K562 (cell line): ENCODE data around the gene LIN28A. TPM values are rescaled to one million over a fixed set of nuclear protein-coding genes. Genes with fewer than 3 reads are reported as not detected.
A peak's percentile ranks its signal among the peaks of the same experiment; 100 is the strongest.

Experiments
- ATAC-seq: fragments of 200-7000 bp; cut with Tn5 transposase; 3 replicates; pipeline ENCODE4 v1.9.1; 2020; ENCODE audit warnings: moderate library complexity
- BruUV-seq: library from RNA; stranded (reverse); fragments of 400-500 nt; replicated peaks from 2 replicates; lab custom pipeline; 2021; lab: Mats Ljungman, UMichigan
- CTCF ChIA-PET: fragments of 300-600 bp; formaldehyde crosslinking; extraction: SDS; loops from one replicate; lab custom pipeline; 2021; ENCODE audit warnings: low intra/inter-chr PET ratio; lab: Yijun Ruan, JAX
- POLR2A ChIA-PET: fragments of 300-600, 350-650 bp; sonication (Branson Sonifier 250); formaldehyde crosslinking; extraction: SDS; loops from one replicate; lab custom pipeline; 2021; ENCODE audit warnings: antibody characterized with exemption, inconsistent platforms; lab: Yijun Ruan, JAX
- DNase-seq, 4 experiments: peaks; one replicate each; pipeline versions ENCODE4 v3.0.0 to v3.0.0-alpha.2; 2011 to 2018; ENCODE audit warnings: low spot score in 3 of 4, mixed read lengths in 3 of 4; ENCODE audit errors: extremely low read depth in 1 of 4
- FAIRE-seq: peaks from 2 replicates; lab custom pipeline; 2011; peaks lifted over from hg19 to GRCh38; lab: Jason Lieb, UNC
- H2AFZ ChIP-seq: 2 replicates; pipeline ENCODE4 v1.6.0; 2011; ENCODE audit warnings: low read depth, low read length, control low read depth, inconsistent platforms
- H3K27ac ChIP-seq: fragments of 200-600 bp; 3 replicates; pipeline ENCODE4 v1.8.0; 2011; ENCODE audit warnings: low read depth, mild to moderate bottlenecking, control low read depth, inconsistent platforms, low read length, moderate library complexity, mixed read lengths; ENCODE audit errors: extremely low read depth
- H3K27me3 ChIP-seq, 2 experiments: fragments of 300-600 bp in 1 of 2; 2 replicates in 1 of 2; 3 replicates in 1 of 2; pipeline versions ENCODE4 v1.6.0 to v1.8.0; 2011; ENCODE audit warnings: inconsistent platforms in 2 of 2, low read length in 2 of 2, mild to moderate bottlenecking in 1 of 2, mixed read lengths in 1 of 2, moderate library complexity in 1 of 2; ENCODE audit not compliant: control insufficient read depth in 2 of 2, insufficient read depth in 2 of 2
- H3K36me3 ChIP-seq: fragments of 300-600 bp; 3 replicates; pipeline ENCODE4 v1.8.0; 2011; ENCODE audit warnings: mild to moderate bottlenecking, low read length, inconsistent platforms; ENCODE audit not compliant: control insufficient read depth, insufficient read depth
- H3K4me1 ChIP-seq, 2 experiments: fragments of 200-600 bp in 1 of 2; replicated peaks in 1 of 2; 2 replicates in 1 of 2; 3 replicates in 1 of 2; pipeline versions ENCODE4 v1.5.1 to v1.8.0; 2011; ENCODE audit warnings: inconsistent platforms in 2 of 2, low read length in 2 of 2, mild to moderate bottlenecking in 1 of 2, mixed read lengths in 1 of 2, moderate library complexity in 1 of 2; ENCODE audit not compliant: control insufficient read depth in 2 of 2, insufficient read depth in 2 of 2
- H3K4me2 ChIP-seq: 2 replicates; pipeline ENCODE4 v1.6.1; 2011; ENCODE audit warnings: low read length, control low read depth, inconsistent platforms, mixed read lengths; ENCODE audit not compliant: insufficient read depth
- H3K4me3 ChIP-seq: fragments of 200-600 bp; sonication (generic), shearing (Covaris generic); 2 replicates; pipeline ENCODE4 v1.5.1; 2016; ENCODE audit warnings: control low read depth, inconsistent platforms
- H3K79me2 ChIP-seq: fragments of 200-600 bp; 3 replicates; pipeline ENCODE4 v1.8.0; 2011; ENCODE audit warnings: low read length, inconsistent platforms; ENCODE audit not compliant: control insufficient read depth, insufficient read depth
- H3K9ac ChIP-seq, 2 experiments: 2 replicates each; pipeline versions ENCODE4 v1.6.0 to v1.6.1; 2011; ENCODE audit warnings: low read depth in 2 of 2, low read length in 2 of 2, control low read depth in 1 of 2, inconsistent platforms in 1 of 2, mild to moderate bottlenecking in 1 of 2, mixed read lengths in 1 of 2; ENCODE audit not compliant: insufficient read depth in 1 of 2
- H3K9me1 ChIP-seq: one replicate; pipeline ENCODE4 v1.6.0; 2011; ENCODE audit warnings: inconsistent platforms, mild to moderate bottlenecking, low read length, moderate library complexity; ENCODE audit not compliant: control insufficient read depth, insufficient read depth
- H3K9me3 ChIP-seq: replicated peaks from 2 replicates; pipeline ENCODE4 v1.5.1; 2011; ENCODE audit warnings: low read depth, low read length, inconsistent platforms; ENCODE audit not compliant: control insufficient read depth, insufficient read depth
- H4K20me1 ChIP-seq: replicated peaks from 2 replicates; pipeline ENCODE4 v1.6.1; 2011; ENCODE audit warnings: low read length, inconsistent platforms, mixed read lengths; ENCODE audit not compliant: control insufficient read depth, insufficient read depth
- BRCA1 ChIP-seq, 2 experiments: fragments of 450-650 bp in 1 of 2; sonication (generic) in 1 of 2; formaldehyde crosslinking in 1 of 2; IDR thresholded peaks; 2 replicates each; pipeline versions ENCODE4 v1.5.0 to v1.6.1; 2017 to 2020; ENCODE audit warnings: mild to moderate bottlenecking in 1 of 2, missing genetic modification reagents in 1 of 2
- CAMTA2 ChIP-seq: fragments of 250-450 bp; sonication (Bioruptor Pico); conservative IDR thresholded peaks from 2 replicates; pipeline ENCODE4 v1.5.1; 2022
- CBX2 ChIP-seq: fragments of 200-600 bp; sonication (generic); IDR thresholded peaks from one replicate; pipeline ENCODE4 v1.6.1; 2012; ENCODE audit warnings: mild to moderate bottlenecking, low read length, inconsistent platforms; ENCODE audit not compliant: insufficient read depth, poor library complexity, severe bottlenecking
- CC2D1A ChIP-seq: fragments of 450-650 bp; IDR thresholded peaks from 2 replicates; pipeline ENCODE4 v1.6.1; 2017; ENCODE audit warnings: mild to moderate bottlenecking
- HNRNPH1 ChIP-seq: fragments of 200-400 bp; formaldehyde crosslinking; optimal IDR thresholded peaks from 2 replicates; pipeline ENCODE3; 2017; ENCODE audit warnings: low read depth, mild to moderate bottlenecking, low read length, moderate library complexity
- LARP7 ChIP-seq: fragments of 450-650 bp; IDR thresholded peaks from 2 replicates; pipeline ENCODE4 v1.6.1; 2016
- MCM5 ChIP-seq: fragments of 450-650 bp; IDR thresholded peaks from 2 replicates; pipeline ENCODE4 v1.6.1; 2016; ENCODE audit warnings: low read depth
- MEF2A ChIP-seq: IDR thresholded peaks from 2 replicates; pipeline ENCODE4 v1.6.1; 2011; ENCODE audit warnings: low read depth, mild to moderate bottlenecking, low read length, moderate library complexity; ENCODE audit not compliant: control insufficient read depth
- MYNN ChIP-seq, 2 experiments: sonication (generic); formaldehyde crosslinking in 1 of 2; IDR thresholded peaks; 2 replicates each; pipeline versions ENCODE4 v1.5.0 to v1.6.1; 2016 to 2020; ENCODE audit warnings: antibody characterized with exemption in 1 of 2, missing genetic modification reagents in 1 of 2
- PHB ChIP-seq: fragments of 250-450 bp; sonication (Bioruptor Pico); IDR thresholded peaks from 2 replicates; pipeline ENCODE4 v1.5.0; 2021
- RHOXF2B ChIP-seq: fragments of 250-450 bp; sonication (Bioruptor Pico); conservative IDR thresholded peaks from 2 replicates; pipeline ENCODE4 v1.5.1; 2021
- SMC3 ChIP-seq: conservative IDR thresholded peaks from 2 replicates; pipeline ENCODE4 v1.6.1; 2011; ENCODE audit warnings: low read depth, low read length, improper control_type of control experiment; ENCODE audit not compliant: insufficient read depth
- SRSF7 ChIP-seq: fragments of 200-400 bp; formaldehyde crosslinking; optimal IDR thresholded peaks from 2 replicates; pipeline ENCODE3; 2017; ENCODE audit warnings: mild to moderate bottlenecking, low read depth, low read length
- WHSC1 ChIP-seq: IDR thresholded peaks from one replicate; pipeline ENCODE4 v1.6.1; 2012; ENCODE audit warnings: low read length, control low read depth, inconsistent platforms
- ZNF165 ChIP-seq: fragments of 250-450 bp; sonication (Bioruptor Pico); IDR thresholded peaks from 2 replicates; pipeline ENCODE4 v1.4.0; 2020; ENCODE audit warnings: borderline replicate concordance
- ZNF699 ChIP-seq: fragments of 250-450 bp; sonication (Bioruptor Pico); IDR thresholded peaks from 2 replicates; pipeline ENCODE4 v1.8.0; 2021; ENCODE audit warnings: mild to moderate bottlenecking, moderate library complexity; ENCODE audit not compliant: insufficient replicate concordance
- WGBS: fragments of 100-300 bp; shearing (Covaris generic); methylation state at CpG from one replicate; pipeline ENCODE4 v1.1.6; 2016; ENCODE audit warnings: low coverage, mixed read lengths; ENCODE audit not compliant: insufficient coverage; ENCODE audit errors: missing lambda C conversion rate; 5-methylcytosine and 5-hydroxymethylcytosine counted together
- in situ Hi-C: fragments of 300-500 bp; cut with MboI; formaldehyde crosslinking; loops from 4 replicates; pipeline ENCODE4 v1.15.0; 2018; ENCODE audit warnings: inconsistent platforms, mixed read lengths
- intact Hi-C: fragments of 100-400 bp; cut with micrococcal nuclease; formaldehyde crosslinking; loops from 2 replicates; pipeline ENCODE4 v1.14.2; 2022
- polyA plus RNA-seq, 8 experiments: library from polyadenylated mRNA; depleted of rRNA in 4 of 8; stranded (reverse) in 5 of 8; unstranded in 3 of 8; fragments of >200 nt; fragmentation: Nextera tagmentation in 2 of 8; fragmentation: Illumina TruSeq in 1 of 8; extraction: Ambion mirVana in 2 of 8; extraction: Trizol in 1 of 8; gene quantifications; 2 replicates each; pipeline versions ENCODE4 v1.2.1 to v1.2.3, GENCODE V29; 2011 to 2014; ENCODE audit warnings: inconsistent platforms in 1 of 8, missing spikeins in 1 of 8
- total RNA-seq, 7 experiments: library from RNA; depleted of rRNA in 6 of 7; stranded (reverse); fragments of >200 nt in 6 of 7; fragmentation: Illumina TruSeq in 2 of 7; extraction: Trizol in 2 of 7; gene quantifications; 2 replicates each; pipeline versions ENCODE4 v1.2.1 to v1.2.3, GENCODE V29; 2011 to 2021; ENCODE audit warnings: low replicate concordance in 1 of 7
- TF ChIP-seq, protein P1 (sequence below): fragments of 150-350 bp; conservative IDR thresholded peaks from 2 replicates; pipeline ENCODE4 v1.6.1; 2014; ENCODE audit warnings: low read length

The LIN28A gene
- total and polyA plus RNA-seq, 9 of the 15 experiments (the other 6 are each of a cell fraction or from before 2014, with no cell fraction given) = 0.80 to 5.4 (median 3.9) TPM

DNA sequence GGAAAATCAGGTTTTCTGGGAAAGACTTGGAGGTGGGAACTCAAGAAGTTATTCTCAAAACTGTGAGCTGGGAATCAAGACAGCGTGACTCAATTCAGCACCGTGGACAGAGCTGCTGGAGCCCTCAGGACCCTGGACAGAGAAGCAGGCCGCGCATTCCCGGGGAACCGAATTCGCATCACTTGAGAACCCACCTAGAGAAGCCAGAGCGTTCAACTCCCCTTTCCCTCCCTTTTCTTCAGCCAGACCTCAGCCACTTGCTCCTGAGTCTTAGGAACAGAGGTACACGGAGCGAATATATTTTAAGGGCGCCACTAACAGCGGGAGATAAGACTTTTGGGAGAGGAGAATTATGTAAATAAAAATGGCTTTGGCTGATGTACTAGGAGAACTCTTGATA, 2.0 kb upstream of the LIN28A start:
- in situ Hi-C loops = no loop called here
- no peak overlapping the region for H3K4me3 ChIP-seq
- peak; percentile 87 for ATAC-seq
- no peaks in the 10 kb centered on the region for H3K79me2 ChIP-seq
- DNase-seq = peak; percentile 62 to 89 (median 74)
- H3K9me1 ChIP-seq = no peaks in the 10 kb centered on the region
- H3K4me2 ChIP-seq = no peak overlapping the region
- peaks cover 5% of the 10 kb centered on the region; the same call in 1 of the 2 replicates for H4K20me1 ChIP-seq
- peaks cover 4 to 13% of the 10 kb centered on the region in 2 experiments; a peak in 4 of 5 replicates for H3K27me3 ChIP-seq
- no peak overlapping the region for H3K27ac ChIP-seq
- H2AFZ ChIP-seq = no peak overlapping the region
- no peak overlapping the region for H3K9ac ChIP-seq
- POLR2A ChIA-PET = interaction anchor here (0.9 to 1.0 kb wide), 2 partner anchors 8 to 22 kb away, joined by 3 to 7 read pairs; no protein-coding TSS in a partner anchor
- CTCF ChIA-PET = interaction anchor here (0.6 kb wide), 1 partner anchor 484 kb away, joined by 5 read pairs; no protein-coding TSS in a partner anchor
- no peaks in the 10 kb centered on the region for H3K36me3 ChIP-seq
- FAIRE-seq = peak; percentile 89
- intact Hi-C loops = no loop called here
- BruUV-seq = no TSS peak
- peaks cover 12 to 39% of the 10 kb centered on the region in 2 experiments; a peak in 4 of 5 replicates for H3K4me1 ChIP-seq
- WGBS = under 1% methylated on average over 12 of the region's 12 CpGs
- H3K9me3 ChIP-seq = no peaks in the 10 kb centered on the region
- TF ChIP-seq ZNF165 (CRISPR knock-in tag) (peak; percentile 91), CAMTA2 (CRISPR knock-in tag) (no peak), ZNF699 (no peak), MYNN (IDR thresholded peaks at IDR 0.05) (no peak), MYNN (CRISPR knock-in tag; IDR thresholded peaks at IDR 0.05) (peak; percentile 97), HNRNPH1 (no peak), RHOXF2B (CRISPR knock-in tag) (no peak; the same call in 1 of the 2 replicates), LARP7 (no peak), SRSF7 (no peak), MCM5 (no peak), CC2D1A (peak; percentile 39; the same call in 1 of the 2 replicates), MEF2A (0 out of 2 replicates have a peak, but pooled peaks have one; percentile 13), BRCA1 (IDR thresholded peaks at IDR 0.05) (no peak), BRCA1 (CRISPR knock-in tag; IDR thresholded peaks at IDR 0.05) (peak; percentile 100), SMC3 (no peak; the same call in 1 of the 2 replicates), WHSC1 (no peak), CBX2 (no peak), PHB (no peak)
- TF ChIP-seq, protein P1, sequence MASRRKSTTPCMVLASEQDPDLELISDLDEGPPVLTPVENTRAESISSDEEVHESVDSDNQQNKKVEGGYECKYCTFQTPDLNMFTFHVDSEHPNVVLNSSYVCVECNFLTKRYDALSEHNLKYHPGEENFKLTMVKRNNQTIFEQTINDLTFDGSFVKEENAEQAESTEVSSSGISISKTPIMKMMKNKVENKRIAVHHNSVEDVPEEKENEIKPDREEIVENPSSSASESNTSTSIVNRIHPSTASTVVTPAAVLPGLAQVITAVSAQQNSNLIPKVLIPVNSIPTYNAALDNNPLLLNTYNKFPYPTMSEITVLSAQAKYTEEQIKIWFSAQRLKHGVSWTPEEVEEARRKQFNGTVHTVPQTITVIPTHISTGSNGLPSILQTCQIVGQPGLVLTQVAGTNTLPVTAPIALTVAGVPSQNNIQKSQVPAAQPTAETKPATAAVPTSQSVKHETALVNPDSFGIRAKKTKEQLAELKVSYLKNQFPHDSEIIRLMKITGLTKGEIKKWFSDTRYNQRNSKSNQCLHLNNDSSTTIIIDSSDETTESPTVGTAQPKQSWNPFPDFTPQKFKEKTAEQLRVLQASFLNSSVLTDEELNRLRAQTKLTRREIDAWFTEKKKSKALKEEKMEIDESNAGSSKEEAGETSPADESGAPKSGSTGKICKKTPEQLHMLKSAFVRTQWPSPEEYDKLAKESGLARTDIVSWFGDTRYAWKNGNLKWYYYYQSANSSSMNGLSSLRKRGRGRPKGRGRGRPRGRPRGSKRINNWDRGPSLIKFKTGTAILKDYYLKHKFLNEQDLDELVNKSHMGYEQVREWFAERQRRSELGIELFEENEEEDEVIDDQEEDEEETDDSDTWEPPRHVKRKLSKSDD = no peak
